HUES48 (cell line): ENCODE measurements around the gene COX15.
"Not testable (repeated sequence)": the region's sequence is repeated elsewhere in the genome, so short reads cannot be mapped to it uniquely, and the experiment has no call there.

ENCODE experiments used
- H3K27ac ChIP-seq: one replicate; pipeline ENCODE4 v1.7.0; 2013; ENCODE audit warnings: low read depth, low read length, inconsistent platforms
- H3K27me3 ChIP-seq: 2 replicates; pipeline ENCODE4 v1.6.1; 2013; ENCODE audit warnings: mild to moderate bottlenecking, low read length; ENCODE audit not compliant: control insufficient read depth, insufficient read depth
- H3K36me3 ChIP-seq: 2 replicates; pipeline ENCODE4 v1.6.1; 2013; ENCODE audit warnings: low read length; ENCODE audit not compliant: control insufficient read depth, insufficient read depth
- H3K4me1 ChIP-seq: 2 replicates; pipeline ENCODE4 v1.6.1; 2013; ENCODE audit warnings: mild to moderate bottlenecking, low read length; ENCODE audit not compliant: control insufficient read depth, insufficient read depth
- H3K4me3 ChIP-seq: 2 replicates; pipeline ENCODE4 v1.5.1; 2013; ENCODE audit warnings: mild to moderate bottlenecking, low read depth, low read length
- H3K9ac ChIP-seq: 2 replicates; pipeline ENCODE4 v1.6.1; 2013; ENCODE audit warnings: mild to moderate bottlenecking, low read depth, low read length, moderate library complexity
- H3K9me3 ChIP-seq: 2 replicates; pipeline ENCODE4 v1.6.1; 2013; ENCODE audit warnings: low read length; ENCODE audit not compliant: control insufficient read depth, insufficient read depth

The COX15 gene

GRCh38 chr10:99740933-99741559, 9.1 kb upstream of the COX15 start:
- H3K9me3 ChIP-seq: peaks cover 6% of the 10 kb centered on the region; the same call in 1 of the 2 replicates
- no peaks in the 10 kb centered on the region for H3K27me3 ChIP-seq
- no peak overlapping the region for H3K9ac ChIP-seq
- H3K27ac ChIP-seq: no peak overlapping the region
- H3K4me1 ChIP-seq: no peaks in the 10 kb centered on the region
- no peak overlapping the region for H3K4me3 ChIP-seq
- H3K36me3 ChIP-seq: peaks cover 94% of the 10 kb centered on the region

- Histone ChIP-seq H3K4me3 (no peak overlapping the region), H3K36me3 (peaks cover 93% of the 10 kb centered on the region), H3K4me1 (no peaks in the 10 kb centered on the region), H3K9ac (no peak overlapping the region), H3K9me3 (peaks cover 6% of the 10 kb centered on the region; the same call in 1 of the 2 replicates), H3K27ac (no peak overlapping the region), H3K27me3 (no peaks in the 10 kb centered on the region)
Measured at GRCh38 chr10:99740260-99740659, 8.3 kb upstream of the COX15 start.

DNA sequence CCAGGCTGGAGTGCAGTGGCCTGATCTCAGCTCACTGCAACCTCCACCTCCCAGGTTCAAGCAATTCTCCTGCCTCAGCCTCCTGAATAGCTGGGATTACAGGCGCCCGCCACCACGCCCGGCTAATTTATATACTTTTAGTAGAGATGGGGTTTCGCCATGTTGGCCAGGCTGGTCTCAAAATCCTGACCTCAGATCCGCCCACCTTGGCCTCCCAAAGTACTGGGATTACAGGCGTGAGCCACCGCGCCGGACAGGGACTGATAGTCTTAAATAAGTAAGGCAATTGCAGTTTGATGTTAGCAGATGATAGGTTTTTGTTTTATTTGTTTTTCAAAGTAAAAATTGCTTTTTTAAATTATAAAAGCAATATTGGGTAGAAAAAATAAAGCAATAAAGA, 2.2 kb upstream of the COX15 start:
- H3K27me3 ChIP-seq, H3K4me1 ChIP-seq, H3K4me3 ChIP-seq, H3K27ac ChIP-seq, H3K9me3 ChIP-seq, H3K9ac ChIP-seq: not testable (repeated sequence)
- peaks cover 41% of the 10 kb centered on the region for H3K36me3 ChIP-seq

- H3K9ac ChIP-seq: no peak overlapping the region
Measured at GRCh38 chr10:99733366-99733765, 1.4 kb upstream of the COX15 start.

DNA sequence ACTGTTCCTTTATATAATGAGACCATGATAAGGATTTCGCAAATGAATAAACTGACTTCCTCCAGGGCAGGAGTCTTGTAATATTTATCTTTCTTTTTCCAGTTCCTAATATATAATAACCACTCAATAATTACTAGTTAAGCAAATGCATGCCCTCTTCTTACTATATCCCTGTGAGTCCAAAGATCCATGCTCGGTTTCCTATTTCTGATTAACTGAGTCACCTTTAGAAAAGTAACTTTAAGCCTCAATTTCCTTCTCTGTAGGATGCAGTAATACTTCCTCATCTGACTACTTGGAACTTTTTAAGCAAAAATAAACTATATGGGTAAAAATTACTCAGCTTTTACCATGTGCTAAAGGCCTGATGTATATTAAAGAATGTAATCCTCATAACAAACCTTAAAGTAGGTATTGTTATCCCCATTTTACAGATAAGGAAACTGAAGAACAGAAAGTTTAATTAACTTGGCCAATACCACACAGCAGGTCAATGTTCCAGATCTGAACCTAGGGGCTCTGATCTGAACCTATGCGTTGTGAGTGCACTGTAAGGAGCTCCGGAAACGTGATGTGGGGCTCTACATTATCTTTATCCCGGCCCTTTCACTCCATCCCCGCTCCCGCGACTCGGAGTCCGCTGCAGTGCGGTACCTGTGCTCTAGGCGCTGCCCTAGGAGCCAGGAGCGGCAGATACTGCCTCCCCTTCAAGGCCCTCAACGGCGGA, 458 bp downstream of the COX15 start:
- Histone ChIP-seq H3K9me3 (no peaks in the 10 kb centered on the region), H3K27me3 (no peaks in the 10 kb centered on the region), H3K36me3 (peaks cover 42% of the 10 kb centered on the region), H3K9ac (peak overlapping the region; percentile 88), H3K4me1 (peaks cover 4% of the 10 kb centered on the region; the same call in 1 of the 2 replicates), H3K4me3 (peak overlapping the region; percentile 98), H3K27ac (peak overlapping the region; percentile 96)

More at GRCh38 chr10:99733366-99733765, 1.4 kb upstream of the COX15 start:
- H3K36me3 ChIP-seq: peaks cover 41% of the 10 kb centered on the region
- H3K4me3 ChIP-seq: no peak overlapping the region
- H3K27me3 ChIP-seq: no peaks in the 10 kb centered on the region
- H3K27ac ChIP-seq: no peak overlapping the region
- H3K4me1 ChIP-seq: peaks cover 4% of the 10 kb centered on the region; the same call in 1 of the 2 replicates
- H3K9me3 ChIP-seq: no peaks in the 10 kb centered on the region

DNA sequence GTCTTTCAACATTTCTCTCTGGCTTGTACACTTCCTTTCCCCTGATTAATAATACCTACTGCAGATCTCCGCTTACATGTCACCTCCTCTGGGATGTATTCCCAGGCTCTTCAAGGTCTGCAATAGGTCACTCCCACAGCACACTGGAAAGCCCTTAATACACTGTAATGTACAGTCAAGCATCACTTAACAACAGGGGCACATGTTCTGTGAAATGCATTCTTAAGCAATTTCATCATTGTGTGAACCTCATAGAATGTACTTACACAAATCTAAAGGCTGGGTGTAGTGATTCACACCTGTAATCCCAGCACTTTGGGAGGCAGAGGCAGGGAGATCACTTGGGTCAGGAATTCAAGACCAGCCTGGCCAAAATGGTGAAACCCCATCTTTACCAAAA, 1.9 kb downstream of the COX15 start:
- H3K36me3 ChIP-seq: peaks cover 47% of the 10 kb centered on the region

DNA sequence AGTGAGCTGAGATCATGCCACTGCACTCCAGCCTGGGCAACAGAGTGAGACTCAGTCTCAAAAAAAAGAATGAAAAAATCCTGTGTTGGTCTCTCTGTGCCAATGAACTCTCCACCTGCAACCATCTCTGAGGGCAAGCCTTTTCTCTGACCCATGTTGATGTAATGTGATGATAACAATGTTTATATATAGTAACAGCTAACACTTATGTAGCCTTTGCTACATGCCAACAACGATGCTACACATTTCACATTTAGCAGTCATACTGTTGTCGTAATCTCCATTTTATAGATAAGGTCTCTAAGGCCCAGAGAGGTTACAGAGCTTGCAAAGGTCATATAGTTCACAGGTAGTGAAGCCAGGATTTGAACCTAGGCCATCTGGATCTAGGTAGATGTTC, 11.5 kb downstream of the COX15 start:
- no peaks in the 10 kb centered on the region for H3K4me1 ChIP-seq
- no peak overlapping the region for H3K27ac ChIP-seq
- H3K36me3 ChIP-seq: peaks cover 92% of the 10 kb centered on the region
- H3K27me3 ChIP-seq: no peaks in the 10 kb centered on the region
- H3K9me3 ChIP-seq: no peaks in the 10 kb centered on the region
- H3K9ac ChIP-seq: no peak overlapping the region
- no peak overlapping the region for H3K4me3 ChIP-seq

More for the DNA sequence above, 1.9 kb downstream of the COX15 start:
- Histone ChIP-seq H3K9me3 (no peaks in the 10 kb centered on the region), H3K4me1 (peaks cover 4% of the 10 kb centered on the region; the same call in 1 of the 2 replicates), H3K4me3 (no peak overlapping the region), H3K27me3 (no peaks in the 10 kb centered on the region), H3K9ac (no peak overlapping the region), H3K27ac (no peak overlapping the region)

DNA sequence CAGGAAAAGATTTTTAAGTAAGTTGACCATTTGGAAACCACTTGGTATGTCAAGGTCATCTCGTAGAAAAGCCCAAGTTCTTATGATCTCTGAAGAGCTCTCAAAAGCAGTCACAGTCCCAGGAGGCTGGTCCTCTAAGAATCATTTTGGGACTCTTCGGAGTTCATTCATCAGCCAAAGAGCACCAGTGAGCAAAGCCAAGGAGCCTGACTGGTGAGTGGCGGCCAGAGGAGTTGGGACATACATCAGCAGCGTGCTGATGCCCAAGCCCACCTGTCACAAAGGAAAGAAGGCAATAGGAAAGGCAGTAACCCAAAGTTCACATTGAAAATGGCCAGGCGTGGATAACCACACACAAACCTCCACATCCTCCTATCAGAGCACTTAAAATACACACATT, 17.5 kb downstream of the COX15 start:
- peaks cover 87% of the 10 kb centered on the region for H3K36me3 ChIP-seq
- no peaks in the 10 kb centered on the region for H3K4me1 ChIP-seq
- no peak overlapping the region for H3K27ac ChIP-seq

GRCh38 chr10:99711129-99711719, 20.7 kb downstream of the COX15 start:
- H3K27me3 ChIP-seq: no peaks in the 10 kb centered on the region
- no peak overlapping the region for H3K27ac ChIP-seq
- no peak overlapping the region for H3K9ac ChIP-seq
- no peak overlapping the region for H3K4me3 ChIP-seq
- H3K9me3 ChIP-seq: no peaks in the 10 kb centered on the region
- peaks cover 77% of the 10 kb centered on the region for H3K36me3 ChIP-seq
- no peaks in the 10 kb centered on the region for H3K4me1 ChIP-seq

More for the DNA sequence above, 17.5 kb downstream of the COX15 start:
- no peak overlapping the region for H3K9ac ChIP-seq
- H3K27me3 ChIP-seq: no peaks in the 10 kb centered on the region
- H3K9me3 ChIP-seq: no peaks in the 10 kb centered on the region
- H3K4me3 ChIP-seq: no peak overlapping the region

DNA sequence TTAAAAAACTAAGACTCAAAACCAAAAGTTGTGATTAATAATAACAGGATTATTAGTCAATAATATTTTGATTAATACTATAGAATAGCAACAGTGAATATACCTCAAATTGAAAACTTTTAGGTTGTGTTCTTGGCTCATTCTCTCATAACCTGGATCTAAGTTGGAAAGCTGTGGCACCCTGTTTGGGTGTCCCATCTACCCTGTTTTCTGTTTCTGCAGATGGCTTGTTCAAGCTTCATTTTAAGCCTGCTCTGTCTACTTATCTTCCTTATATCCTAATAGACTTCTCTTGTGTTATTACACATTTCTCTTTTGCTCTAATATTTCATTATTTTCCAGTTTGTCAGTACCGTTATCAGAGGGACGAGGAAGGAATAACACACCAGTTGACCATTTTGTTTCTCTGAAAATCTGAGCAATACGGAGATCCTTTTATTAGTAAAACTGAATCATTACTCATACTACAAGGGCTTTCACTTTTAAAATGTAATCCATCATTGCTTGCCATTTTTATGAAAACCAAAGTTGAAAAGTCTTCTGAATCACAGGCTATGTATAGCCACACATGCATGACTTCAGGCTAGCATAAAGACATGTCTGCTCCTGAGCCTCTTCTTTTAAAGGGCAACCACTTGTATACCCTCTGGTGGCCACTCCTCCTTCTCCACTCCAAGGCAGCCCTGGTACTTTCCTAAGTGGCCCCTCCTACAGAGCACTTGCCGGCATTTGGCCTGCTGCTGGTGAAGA, 22.3 kb downstream of the COX15 start:
- no peak overlapping the region for H3K9ac ChIP-seq
- no peak overlapping the region for H3K4me3 ChIP-seq
- H3K27me3 ChIP-seq: no peaks in the 10 kb centered on the region
- H3K9me3 ChIP-seq: no peaks in the 10 kb centered on the region
- no peaks in the 10 kb centered on the region for H3K4me1 ChIP-seq
- H3K36me3 ChIP-seq: peaks cover 77% of the 10 kb centered on the region
- no peak overlapping the region for H3K27ac ChIP-seq
